Astrocyte (in vitro differentiated cells and primary cell): ENCODE data around the gene SMTNL2. TPM values are rescaled to one million over a fixed set of nuclear protein-coding genes. Genes with fewer than 3 reads are reported as not detected.

Experiments used
- DNase-seq: peaks from one replicate; pipeline ENCODE4 v3.0.0-alpha.2; 2010; ENCODE audit warnings: low read depth
- FAIRE-seq: peaks from 2 replicates; lab custom pipeline; 2011; peaks lifted over from hg19 to GRCh38; lab: Jason Lieb, UNC
- H2AFZ ChIP-seq: 2 replicates; pipeline ENCODE4 v1.6.0; 2012; ENCODE audit warnings: low read depth, low read length, inconsistent platforms
- H3K27ac ChIP-seq: 2 replicates; pipeline ENCODE4 v1.5.1; 2011; ENCODE audit warnings: low read depth, low read length, inconsistent platforms
- H3K27me3 ChIP-seq: 2 replicates; pipeline ENCODE4 v1.6.0; 2011; ENCODE audit warnings: low read length, inconsistent platforms; ENCODE audit not compliant: insufficient read depth
- H3K36me3 ChIP-seq: 2 replicates; pipeline ENCODE4 v1.5.1; 2011; ENCODE audit warnings: low read length, inconsistent platforms; ENCODE audit not compliant: insufficient read depth
- H3K4me1 ChIP-seq: 2 replicates; pipeline ENCODE4 v1.5.1; 2011; ENCODE audit warnings: low read length, inconsistent platforms; ENCODE audit not compliant: insufficient read depth
- H3K4me2 ChIP-seq: 2 replicates; pipeline ENCODE4 v1.6.0; 2012; ENCODE audit warnings: low read length, inconsistent platforms
- H3K4me3 ChIP-seq: 2 replicates; pipeline ENCODE4 v1.5.1; 2011; ENCODE audit warnings: low read depth, mild to moderate bottlenecking, low read length, inconsistent platforms; ENCODE audit not compliant: insufficient read depth
- H3K79me2 ChIP-seq: 2 replicates; pipeline ENCODE4 v1.6.0; 2012; ENCODE audit warnings: mild to moderate bottlenecking, low read length, inconsistent platforms; ENCODE audit not compliant: insufficient read depth
- H3K9ac ChIP-seq: 2 replicates; pipeline ENCODE4 v1.6.0; 2012; ENCODE audit warnings: mild to moderate bottlenecking, low read length, inconsistent platforms
- H3K9me3 ChIP-seq: 2 replicates; pipeline ENCODE4 v1.5.1; 2012; ENCODE audit warnings: low read depth, mild to moderate bottlenecking, low read length, inconsistent platforms; ENCODE audit not compliant: insufficient read depth
- H4K20me1 ChIP-seq: 2 replicates; pipeline ENCODE4 v1.6.0; 2012; ENCODE audit warnings: low read length, inconsistent platforms; ENCODE audit not compliant: insufficient read depth
- H3K27ac Mint-ChIP-seq: one replicate; pipeline ENCODE4 v1.8.0; 2021; ENCODE audit warnings: mild to moderate bottlenecking, mixed read lengths; ENCODE audit not compliant: unreplicated experiment
- H3K27me3 Mint-ChIP-seq: one replicate; pipeline ENCODE4 v1.8.0; 2021; ENCODE audit warnings: low read depth, mixed read lengths; ENCODE audit not compliant: unreplicated experiment
- H3K36me3 Mint-ChIP-seq: one replicate; pipeline ENCODE4 v1.8.0; 2021; ENCODE audit warnings: low read depth, mixed read lengths; ENCODE audit not compliant: unreplicated experiment
- H3K4me1 Mint-ChIP-seq: one replicate; pipeline ENCODE4 v1.8.0; 2021; ENCODE audit warnings: low read depth, mixed read lengths; ENCODE audit not compliant: unreplicated experiment
- H3K4me3 Mint-ChIP-seq: one replicate; pipeline ENCODE4 v1.8.0; 2021; ENCODE audit warnings: mild to moderate bottlenecking, moderate library complexity, mixed read lengths; ENCODE audit not compliant: unreplicated experiment
- H3K9me3 Mint-ChIP-seq: one replicate; pipeline ENCODE4 v1.8.0; 2021; ENCODE audit warnings: mild to moderate bottlenecking, mixed read lengths; ENCODE audit not compliant: unreplicated experiment
- CTCF ChIP-seq: IDR thresholded peaks from 2 replicates; pipeline ENCODE4 v1.5.1; 2011; ENCODE audit warnings: low read depth, mild to moderate bottlenecking, inconsistent platforms, low read length, moderate library complexity; ENCODE audit not compliant: insufficient read depth
- EZH2 ChIP-seq: IDR thresholded peaks from 2 replicates; pipeline ENCODE4 v1.6.1; 2012; ENCODE audit warnings: mild to moderate bottlenecking, low read length, inconsistent platforms; ENCODE audit not compliant: insufficient read depth
- total RNA-seq: library from RNA; stranded (reverse); gene quantifications from 2 replicates; pipeline ENCODE4 v1.2.1, GENCODE V29; 2021

Gene SMTNL2
- total RNA-seq, 1 donor from 2014 or later, result 0.18 TPM

GRCh38 chr17:4554997-4555799, 29.1 kb upstream of the SMTNL2 start, which contains the start of gene MYBBP1A:
MYBBP1A (minus strand) TSS chr17:4555384; CDS start chr17:4555324, 60 bp downstream.
- Mint-ChIP-seq H3K27ac (peak within 1 kb of the TSS; percentile 85), H3K4me1 (peaks cover 12% of the 10 kb centered on the region), H3K27me3 (peaks cover 1% of the 10 kb centered on the region), H3K4me3 (peak within 1 kb of the TSS; percentile 98), H3K9me3 (no peaks in the 10 kb centered on the region), H3K36me3 (peaks cover 11% of the 10 kb centered on the region)
- peak within 1 kb of the TSS; percentile 95 for H2AFZ ChIP-seq
- FAIRE-seq (peak; percentile 29), DNase-seq (peak; percentile 78)
- peaks cover 43% of the 10 kb centered on the region for H3K79me2 ChIP-seq
- peak within 1 kb of the TSS; percentile 83 for H3K9ac ChIP-seq
- peaks cover 19% of the 10 kb centered on the region for H3K4me1 ChIP-seq
- peaks cover 15% of the 10 kb centered on the region for H3K36me3 ChIP-seq
- H3K4me2 ChIP-seq, result peak within 1 kb of the TSS; percentile 98
- H3K27ac ChIP-seq, result peak within 1 kb of the TSS; percentile 59
- H3K4me3 ChIP-seq, result peak within 1 kb of the TSS; percentile 86
- H4K20me1 ChIP-seq, result peaks cover 23% of the 10 kb centered on the region
- no peaks in the 10 kb centered on the region for H3K27me3 ChIP-seq
- no peak for TF ChIP-seq EZH2
- TF ChIP-seq CTCF, result no peak
- no peaks in the 10 kb centered on the region for H3K9me3 ChIP-seq

GRCh38 chr17:4555873-4556759, 28.2 kb upstream of the SMTNL2 start:
- peaks cover 5% of the 10 kb centered on the region for H3K36me3 Mint-ChIP-seq
- Histone ChIP-seq H3K27me3 (peaks cover under 1% of the 10 kb centered on the region), H3K79me2 (peaks cover 38% of the 10 kb centered on the region), H3K4me3 (peak overlapping the region; percentile 86), H2AFZ (peak overlapping the region; percentile 95), H4K20me1 (peaks cover 15% of the 10 kb centered on the region), H3K4me1 (peaks cover 19% of the 10 kb centered on the region), H3K4me2 (peak overlapping the region; percentile 98), H3K9me3 (no peaks in the 10 kb centered on the region), H3K27ac (peak overlapping the region; percentile 59), H3K9ac (peak overlapping the region; percentile 83), H3K36me3 (peaks cover 7% of the 10 kb centered on the region)
- H3K9me3 Mint-ChIP-seq, result no peaks in the 10 kb centered on the region
- no peak for FAIRE-seq
- DNase-seq, result no peak
- peaks cover 12% of the 10 kb centered on the region for H3K4me1 Mint-ChIP-seq
- peak overlapping the region; percentile 98 for H3K4me3 Mint-ChIP-seq
- H3K27me3 Mint-ChIP-seq, result peaks cover 5% of the 10 kb centered on the region
- TF ChIP-seq EZH2 (no peak), CTCF (no peak)
- peak overlapping the region; percentile 77 for H3K27ac Mint-ChIP-seq
